Measurements from ENCODE around the gene MAD1L1. TPM values are rescaled to one million over a fixed set of nuclear protein-coding genes. Genes with fewer than 3 reads are reported as not detected.

MAD1L1 gene
- total RNA-seq, 4 donors from 2014 or later = 60.3 to 149 (median 73.7) TPM

- 76% methylated on average over 22 of the region's 22 CpGs for WGBS, 2 donors
- H3K36me3 ChIP-seq = peaks cover 0 to 51% (median 0%) of the 10 kb centered on the region in 3 donors
- no peak overlapping the region for H3K27ac ChIP-seq
- no peaks in the 10 kb centered on the region for H3K4me1 ChIP-seq
- no peak overlapping the region for H3K4me3 ChIP-seq
- no peak for TF ChIP-seq EP300 (IDR thresholded peaks at IDR 0.05)
- TF ChIP-seq CTCF (IDR thresholded peaks at IDR 0.05) = no peak
- TF ChIP-seq POLR2A (IDR thresholded peaks at IDR 0.05) = no peak
- no peaks in the 10 kb centered on the region for H3K9me3 ChIP-seq
- no peaks in the 10 kb centered on the region for H3K27me3 ChIP-seq
- no peak for DNase-seq (ENCODE audit: low spot score in 2 of 2)
These were observed 153.2 kb downstream of the MAD1L1 start for GRCh38 chr7:2079332-2080059.

GRCh38 chr7:2078899-2079298 lies 153.8 kb downstream of the MAD1L1 start:
- 93 to 96% methylated on average over 12 to 13 of the region's 15 CpGs for WGBS, 2 donors
- no peaks in the 10 kb centered on the region for H3K4me1 ChIP-seq
- DNase-seq (ENCODE audit: low spot score in 2 of 2) = no peak
- H3K9me3 ChIP-seq = no peaks in the 10 kb centered on the region
- H3K27ac ChIP-seq = no peak overlapping the region
- TF ChIP-seq POLR2A (IDR thresholded peaks at IDR 0.05) = no peak
- no peak for TF ChIP-seq EP300 (IDR thresholded peaks at IDR 0.05)
- no peak for TF ChIP-seq CTCF (IDR thresholded peaks at IDR 0.05)
- H3K27me3 ChIP-seq = no peaks in the 10 kb centered on the region
- no peak overlapping the region for H3K4me3 ChIP-seq
- peaks cover 0 to 48% (median 0%) of the 10 kb centered on the region in 3 donors for H3K36me3 ChIP-seq

GRCh38 chr7:2076649-2077064 lies 156.1 kb downstream of the MAD1L1 start:
- no peak overlapping the region for H3K27ac ChIP-seq
- no peak overlapping the region for H3K4me3 ChIP-seq
- peaks cover 0 to 37% (median 0%) of the 10 kb centered on the region in 3 donors for H3K36me3 ChIP-seq
- H3K4me1 ChIP-seq = no peaks in the 10 kb centered on the region
- no peaks in the 10 kb centered on the region for H3K27me3 ChIP-seq
- no peak for DNase-seq (ENCODE audit: low spot score in 2 of 2)
- no peak for TF ChIP-seq EP300 (IDR thresholded peaks at IDR 0.05)
- no peak for TF ChIP-seq POLR2A (IDR thresholded peaks at IDR 0.05)
- no peak for TF ChIP-seq CTCF (IDR thresholded peaks at IDR 0.05)
- no peaks in the 10 kb centered on the region for H3K9me3 ChIP-seq
- 91 to 94% methylated on average over 27 of the region's 27 CpGs for WGBS, 2 donors

GRCh38 chr7:2075811-2076210 lies 156.9 kb downstream of the MAD1L1 start:
- Histone ChIP-seq H3K27ac (no peak overlapping the region), H3K9me3 (no peaks in the 10 kb centered on the region), H3K27me3 (no peaks in the 10 kb centered on the region), H3K4me1 (no peaks in the 10 kb centered on the region), H3K4me3 (no peak overlapping the region), H3K36me3 (peaks cover 0 to 37% (median 0%) of the 10 kb centered on the region in 3 donors)
- no peak for TF ChIP-seq POLR2A (IDR thresholded peaks at IDR 0.05)
- no peak for TF ChIP-seq CTCF (IDR thresholded peaks at IDR 0.05)
- TF ChIP-seq EP300 (IDR thresholded peaks at IDR 0.05) = no peak
- 71 to 89% methylated on average over 10 to 16 of the region's 17 CpGs for WGBS, 2 donors
- DNase-seq (ENCODE audit: low spot score in 2 of 2) = no peak

- Histone ChIP-seq H3K4me1 (no peaks in the 10 kb centered on the region), H3K27me3 (no peaks in the 10 kb centered on the region), H3K27ac (no peak overlapping the region), H3K36me3 (peaks cover 0 to 37% (median 0%) of the 10 kb centered on the region in 3 donors), H3K4me3 (no peak overlapping the region), H3K9me3 (no peaks in the 10 kb centered on the region)
- WGBS, 2 donors = 82 to 83% methylated on average over 16 to 17 of the region's 17 CpGs
- DNase-seq (ENCODE audit: low spot score in 2 of 2) = no peak
- TF ChIP-seq EP300 (IDR thresholded peaks at IDR 0.05) (no peak), POLR2A (IDR thresholded peaks at IDR 0.05) (no peak), CTCF (IDR thresholded peaks at IDR 0.05) (no peak)
These were observed 158.1 kb downstream of the MAD1L1 start for GRCh38 chr7:2074691-2075090.
